Mesenchymal stem cell (in vitro differentiated cells and primary cell): ENCODE measurements around the gene ANKRD16.
A peak's percentile ranks its signal among the peaks of the same experiment; 100 is the strongest.

Source experiments
- DNase-seq: peaks from one replicate; pipeline ENCODE4 v3.0.0-alpha.2; 2013
- H2AFZ ChIP-seq: one replicate; pipeline ENCODE4 v1.6.1; 2013; ENCODE audit warnings: low read depth, mild to moderate bottlenecking, control low read depth, inconsistent platforms, low read length, moderate library complexity
- H2AK5ac ChIP-seq: 2 replicates; pipeline ENCODE4 v1.6.1; 2013; ENCODE audit warnings: low read length, moderate library complexity, mild to moderate bottlenecking, inconsistent platforms; ENCODE audit not compliant: severe bottlenecking
- H2BK120ac ChIP-seq: one replicate; pipeline ENCODE4 v1.6.1; 2013; ENCODE audit warnings: low read depth, mild to moderate bottlenecking, inconsistent platforms, low read length, moderate library complexity
- H2BK12ac ChIP-seq, 2 experiments: one replicate each; pipeline ENCODE4 v1.6.1; 2013; ENCODE audit warnings: inconsistent platforms in 2 of 2, low read length in 2 of 2, mild to moderate bottlenecking in 2 of 2, moderate library complexity in 2 of 2, control low read depth in 1 of 2
- H2BK15ac ChIP-seq: one replicate; pipeline ENCODE4 v1.6.1; 2013; ENCODE audit warnings: mild to moderate bottlenecking, low read depth, inconsistent platforms; ENCODE audit not compliant: poor library complexity, severe bottlenecking
- H2BK5ac ChIP-seq: 2 replicates; pipeline ENCODE4 v1.6.1; 2013; ENCODE audit warnings: low read depth, mild to moderate bottlenecking, low read length, control low read depth, inconsistent platforms; ENCODE audit not compliant: poor library complexity, severe bottlenecking
- H3K14ac ChIP-seq, 2 experiments: one replicate each; pipeline ENCODE4 v1.6.1; 2013; ENCODE audit warnings: inconsistent platforms in 2 of 2, low read length in 2 of 2, control low read depth in 1 of 2, mild to moderate bottlenecking in 1 of 2, moderate library complexity in 1 of 2
- H3K18ac ChIP-seq, 2 experiments: one replicate each; pipeline ENCODE4 v1.6.1; 2013; ENCODE audit warnings: inconsistent platforms in 2 of 2, low read length in 2 of 2, control low read depth in 1 of 2, low read depth in 1 of 2, mild to moderate bottlenecking in 1 of 2
- H3K23ac ChIP-seq, 2 experiments: one replicate each; pipeline ENCODE4 v1.6.1; 2013; ENCODE audit warnings: inconsistent platforms in 2 of 2, low read length in 2 of 2, mild to moderate bottlenecking in 2 of 2, moderate library complexity in 2 of 2, control low read depth in 1 of 2
- H3K27ac ChIP-seq: 2 replicates; pipeline ENCODE4 v1.5.1; 2013; ENCODE audit warnings: mild to moderate bottlenecking, moderate library complexity, low read length, control low read depth, inconsistent platforms; ENCODE audit not compliant: poor library complexity, severe bottlenecking
- H3K27me3 ChIP-seq, 2 experiments: 2 replicates each; pipeline versions ENCODE4 v1.6.1 to v1.7.0; 2013; ENCODE audit warnings: low read length in 2 of 2, mild to moderate bottlenecking in 2 of 2, moderate library complexity in 2 of 2, control low read depth in 1 of 2, inconsistent platforms in 1 of 2; ENCODE audit not compliant: control insufficient read depth in 1 of 2, insufficient read depth in 1 of 2
- H3K36me3 ChIP-seq, 2 experiments: 2 replicates each; pipeline versions ENCODE4 v1.6.1 to v1.7.0; 2013; ENCODE audit warnings: low read length in 2 of 2, control low read depth in 1 of 2, inconsistent platforms in 1 of 2, low read depth in 1 of 2, mild to moderate bottlenecking in 1 of 2; ENCODE audit not compliant: insufficient read depth in 2 of 2, control insufficient read depth in 1 of 2
- H3K4ac ChIP-seq, 2 experiments: one replicate each; pipeline ENCODE4 v1.6.1; 2013; ENCODE audit warnings: inconsistent platforms in 2 of 2, low read length in 2 of 2, mild to moderate bottlenecking in 2 of 2, moderate library complexity in 2 of 2, control low read depth in 1 of 2, low read depth in 1 of 2
- H3K4me1 ChIP-seq: 2 replicates; pipeline ENCODE4 v1.6.1; 2013; ENCODE audit warnings: low read depth, low read length, control low read depth; ENCODE audit not compliant: control insufficient read depth, insufficient read depth
- H3K4me2 ChIP-seq: 2 replicates; pipeline ENCODE4 v1.6.1; 2013; ENCODE audit warnings: low read length, mild to moderate bottlenecking, inconsistent platforms; ENCODE audit not compliant: poor library complexity, severe bottlenecking
- H3K4me3 ChIP-seq, 2 experiments: 2 replicates each; pipeline versions ENCODE4 v1.5.1 to v1.7.0; 2013; ENCODE audit warnings: low read length in 2 of 2, mild to moderate bottlenecking in 2 of 2, control low read depth in 1 of 2, low read depth in 1 of 2; ENCODE audit not compliant: insufficient read depth in 1 of 2
- H3K79me1 ChIP-seq: replicated peaks from 2 replicates; pipeline ENCODE4 v1.6.1; 2013; ENCODE audit warnings: mild to moderate bottlenecking, control low read depth, low read length, inconsistent platforms; ENCODE audit not compliant: poor library complexity, severe bottlenecking
- H3K9ac ChIP-seq: 2 replicates; pipeline ENCODE4 v1.7.0; 2013; ENCODE audit warnings: mild to moderate bottlenecking, low read length, moderate library complexity
- H3K9me3 ChIP-seq: 2 replicates; pipeline ENCODE4 v1.7.0; 2013; ENCODE audit warnings: mild to moderate bottlenecking, low read length; ENCODE audit not compliant: control insufficient read depth
- H4K8ac ChIP-seq: one replicate; pipeline ENCODE4 v1.6.1; 2013; ENCODE audit warnings: inconsistent platforms, mild to moderate bottlenecking, low read length, moderate library complexity
- H4K91ac ChIP-seq: one replicate; pipeline ENCODE4 v1.6.1; 2013; ENCODE audit warnings: mild to moderate bottlenecking, low read length, inconsistent platforms
- WGBS: methylation state at CpG from one replicate; pipeline ENCODE4 v1.1.7; 2013; ENCODE audit warnings: mixed read lengths; 5-methylcytosine and 5-hydroxymethylcytosine counted together

Gene ANKRD16

DNA sequence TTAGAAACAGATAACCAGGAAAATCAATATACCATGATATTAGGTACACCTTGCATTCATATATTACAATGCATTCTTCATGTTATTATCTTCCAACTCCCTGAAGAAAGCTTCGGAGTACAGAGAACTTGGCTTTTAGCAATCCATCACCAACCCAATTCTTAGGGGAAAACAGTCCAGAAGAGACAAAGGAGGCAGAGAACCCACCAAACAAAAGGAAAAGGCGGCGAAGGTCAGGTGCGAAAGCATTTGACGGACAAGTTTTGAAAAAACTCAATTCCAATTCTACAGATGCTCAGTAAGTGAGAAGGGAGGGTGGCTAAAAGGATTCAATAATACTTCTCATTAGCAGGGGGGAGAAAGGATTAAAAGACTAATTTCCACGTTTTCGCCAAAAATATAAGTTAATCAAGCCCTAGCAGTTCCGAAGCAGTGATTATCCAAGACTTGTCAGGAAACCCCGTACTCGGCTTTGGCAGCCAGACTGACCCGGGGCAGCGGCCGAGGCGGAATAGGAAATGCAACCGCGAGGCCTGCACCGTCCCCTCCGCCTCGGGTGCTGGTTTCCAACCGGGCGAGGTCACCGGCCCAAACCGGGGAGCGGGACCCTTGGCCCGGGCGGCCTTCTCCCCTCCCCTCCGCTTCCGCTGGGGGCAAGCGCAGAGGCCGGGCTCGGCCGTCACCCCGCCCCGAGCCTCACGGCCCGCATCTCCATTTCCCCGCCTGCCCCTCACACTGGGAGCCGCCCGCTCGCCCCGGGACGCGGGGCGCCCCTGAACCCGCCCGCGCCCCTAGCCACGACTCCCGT, 77.2 kb downstream of the ANKRD16 start:
- Histone ChIP-seq H4K91ac (peak overlapping the region; percentile 100), H3K9me3 (no peaks in the 10 kb centered on the region), H3K9ac (peak overlapping the region; percentile 98), H3K4me3 (peak overlapping the region; percentile 98 to 100), H3K27ac (no peak overlapping the region), H3K79me1 (peaks cover 4% of the 10 kb centered on the region), H3K36me3 (peaks cover 6 to 7% of the 10 kb centered on the region in 2 experiments), H3K23ac (peak overlapping the region in 1 of 2 experiments; percentile 86), H3K14ac (peak overlapping the region in 1 of 2 experiments; percentile 100), H2BK12ac (no peak overlapping the region), H2BK120ac (peak overlapping the region; percentile 54), H2AFZ (peak overlapping the region; percentile 58), H2AK5ac (no peak overlapping the region), H3K4me2 (peak overlapping the region; percentile 77), H3K18ac (peak overlapping the region; percentile 100), H4K8ac (peak overlapping the region; percentile 99), H3K4ac (peak overlapping the region; percentile 79 to 100), H3K4me1 (peaks cover 4% of the 10 kb centered on the region), H2BK5ac (peak overlapping the region; percentile 94), H3K27me3 (no peaks in the 10 kb centered on the region), H2BK15ac (peak overlapping the region; percentile 93)
- DNase-seq, result peak; percentile 31
- 0% methylated on average over 30 of the region's 49 CpGs for WGBS
